ENCODE results near the gene TAL1.

DNA sequence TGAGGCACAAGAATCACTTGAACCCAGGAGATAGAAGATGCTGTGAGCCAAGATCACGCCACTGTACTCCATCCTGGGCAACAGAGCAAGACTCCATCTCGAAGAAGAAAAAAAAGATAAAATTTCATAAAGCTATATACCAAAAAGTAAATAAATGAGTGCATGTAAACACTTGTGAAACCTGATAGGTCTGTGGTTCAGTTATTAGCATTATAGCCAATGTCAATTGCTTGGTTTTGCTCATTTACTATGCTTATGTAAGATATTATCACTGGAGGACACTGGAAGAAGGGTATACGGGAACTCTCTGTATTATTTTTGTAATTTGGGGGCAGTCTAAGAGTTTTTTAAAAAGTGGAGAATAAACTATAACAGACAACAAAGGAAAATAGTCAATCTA, 17.7 kb upstream of the TAL1 start:
- TF ChIP-seq POLR2AphosphoS5 (IDR thresholded peaks at IDR 0.05) (peak; percentile 81), POLR2A (IDR thresholded peaks at IDR 0.05) (no peak)
